ENCODE results near the gene PEPD.

DNA sequence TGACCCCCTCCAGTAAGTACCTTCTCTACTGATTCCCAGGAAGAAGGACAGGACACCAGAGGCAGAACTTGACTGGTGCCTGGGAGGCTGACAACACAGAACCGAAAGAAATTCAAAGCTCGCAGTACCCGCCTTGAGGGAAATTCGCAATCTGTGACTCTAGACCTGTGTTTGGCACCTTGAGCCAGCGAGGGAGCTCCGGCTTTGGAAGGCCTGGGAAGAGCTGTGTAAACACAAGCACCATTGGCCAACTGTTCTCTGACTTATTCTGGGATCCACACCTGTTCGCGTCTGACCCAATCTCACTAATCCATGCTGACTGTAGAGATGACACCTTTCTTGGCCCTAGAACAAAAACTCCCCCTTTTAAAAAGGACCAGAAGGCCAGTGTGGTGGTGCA, 97.4 kb downstream of the PEPD start:
- TF ChIP-seq, protein P1, sequence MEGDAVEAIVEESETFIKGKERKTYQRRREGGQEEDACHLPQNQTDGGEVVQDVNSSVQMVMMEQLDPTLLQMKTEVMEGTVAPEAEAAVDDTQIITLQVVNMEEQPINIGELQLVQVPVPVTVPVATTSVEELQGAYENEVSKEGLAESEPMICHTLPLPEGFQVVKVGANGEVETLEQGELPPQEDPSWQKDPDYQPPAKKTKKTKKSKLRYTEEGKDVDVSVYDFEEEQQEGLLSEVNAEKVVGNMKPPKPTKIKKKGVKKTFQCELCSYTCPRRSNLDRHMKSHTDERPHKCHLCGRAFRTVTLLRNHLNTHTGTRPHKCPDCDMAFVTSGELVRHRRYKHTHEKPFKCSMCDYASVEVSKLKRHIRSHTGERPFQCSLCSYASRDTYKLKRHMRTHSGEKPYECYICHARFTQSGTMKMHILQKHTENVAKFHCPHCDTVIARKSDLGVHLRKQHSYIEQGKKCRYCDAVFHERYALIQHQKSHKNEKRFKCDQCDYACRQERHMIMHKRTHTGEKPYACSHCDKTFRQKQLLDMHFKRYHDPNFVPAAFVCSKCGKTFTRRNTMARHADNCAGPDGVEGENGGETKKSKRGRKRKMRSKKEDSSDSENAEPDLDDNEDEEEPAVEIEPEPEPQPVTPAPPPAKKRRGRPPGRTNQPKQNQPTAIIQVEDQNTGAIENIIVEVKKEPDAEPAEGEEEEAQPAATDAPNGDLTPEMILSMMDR (IDR thresholded peaks at IDR 0.05; ENCODE audit: insufficient read depth, low read length, poor library complexity, severe bottlenecking): no peak
- TF ChIP-seq EZH2phosphoT487 (conservative IDR thresholded peaks at IDR 0.05; ENCODE audit: low read length): no peak
